OCI-LY3 (cell line): ENCODE data around the gene CD79A.

Experiments used
- EZH2phosphoT487 ChIP-seq: fragments of 200-600 bp; shearing (Covaris generic); IDR thresholded peaks from 2 replicates; pipeline ENCODE4 v1.6.1; 2018; ENCODE audit warnings: antibody characterized with exemption, mixed run types, low read depth
- TF ChIP-seq, protein P1 (sequence below): fragments of 200-600, 300-600 bp; sonication (generic); IDR thresholded peaks from 2 replicates; pipeline ENCODE4 v1.5.1; 2014; ENCODE audit warnings: antibody characterized with exemption, low read length, low read depth

DNA sequence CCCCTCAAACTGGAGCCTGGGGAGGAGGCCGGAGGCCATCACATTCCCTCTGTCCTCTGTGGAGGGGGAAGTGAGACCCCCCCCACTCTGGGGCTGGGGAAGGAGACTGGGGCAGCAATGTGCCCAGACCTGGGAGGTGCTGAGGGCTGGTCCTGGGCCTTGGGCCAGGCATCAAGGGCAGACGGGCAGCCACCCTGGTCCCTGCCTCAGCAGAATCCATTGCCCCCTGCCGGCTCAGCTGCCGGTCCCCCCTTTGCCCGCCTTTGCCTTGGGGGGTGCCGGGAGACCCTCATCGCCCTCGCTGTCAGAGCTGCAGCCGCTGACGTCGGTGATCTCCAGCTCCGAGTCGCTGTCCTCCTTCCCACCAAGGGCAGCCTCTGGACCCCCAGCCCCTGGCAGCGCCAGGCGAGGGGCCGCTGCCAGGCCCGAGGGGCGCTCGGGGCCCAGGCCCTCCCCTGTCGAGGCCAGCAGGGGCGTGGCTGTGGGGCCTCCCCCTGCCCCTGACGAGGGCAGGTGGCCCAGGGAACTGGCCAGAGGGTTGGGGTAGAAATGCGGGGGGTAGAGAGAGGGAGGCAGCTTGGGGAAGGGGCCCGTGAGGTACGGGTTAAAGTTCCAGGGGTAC, 31.0 kb downstream of the CD79A start:
- TF ChIP-seq, protein P1, sequence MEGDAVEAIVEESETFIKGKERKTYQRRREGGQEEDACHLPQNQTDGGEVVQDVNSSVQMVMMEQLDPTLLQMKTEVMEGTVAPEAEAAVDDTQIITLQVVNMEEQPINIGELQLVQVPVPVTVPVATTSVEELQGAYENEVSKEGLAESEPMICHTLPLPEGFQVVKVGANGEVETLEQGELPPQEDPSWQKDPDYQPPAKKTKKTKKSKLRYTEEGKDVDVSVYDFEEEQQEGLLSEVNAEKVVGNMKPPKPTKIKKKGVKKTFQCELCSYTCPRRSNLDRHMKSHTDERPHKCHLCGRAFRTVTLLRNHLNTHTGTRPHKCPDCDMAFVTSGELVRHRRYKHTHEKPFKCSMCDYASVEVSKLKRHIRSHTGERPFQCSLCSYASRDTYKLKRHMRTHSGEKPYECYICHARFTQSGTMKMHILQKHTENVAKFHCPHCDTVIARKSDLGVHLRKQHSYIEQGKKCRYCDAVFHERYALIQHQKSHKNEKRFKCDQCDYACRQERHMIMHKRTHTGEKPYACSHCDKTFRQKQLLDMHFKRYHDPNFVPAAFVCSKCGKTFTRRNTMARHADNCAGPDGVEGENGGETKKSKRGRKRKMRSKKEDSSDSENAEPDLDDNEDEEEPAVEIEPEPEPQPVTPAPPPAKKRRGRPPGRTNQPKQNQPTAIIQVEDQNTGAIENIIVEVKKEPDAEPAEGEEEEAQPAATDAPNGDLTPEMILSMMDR, result no peak
- no peak for TF ChIP-seq EZH2phosphoT487
